HCT116 (cell line): ENCODE data around the gene TECTA. TPM values are rescaled to one million over a fixed set of nuclear protein-coding genes. Genes with fewer than 3 reads are reported as not detected.

Experiments used
- ATAC-seq: fragments of 200-7000 bp; cut with Tn5 transposase; 2 replicates; pipeline ENCODE4 v1.9.1; 2020; ENCODE audit warnings: mild to moderate bottlenecking, moderate library complexity
- BruUV-seq: library from RNA; stranded (reverse); fragments of 400-500 nt; replicated peaks from 2 replicates; lab custom pipeline; 2021; lab: Mats Ljungman, UMichigan
- CTCF ChIA-PET: fragments of 300-600 bp; sonication (Branson Sonifier 250); formaldehyde crosslinking; loops from one replicate; lab custom pipeline; 2021; ENCODE audit warnings: antibody characterized with exemption; lab: Charles Lee
- POLR2A ChIA-PET: fragments of 300-600, 350-600 bp; sonication (Branson Sonifier 250); formaldehyde crosslinking; loops from one replicate; lab custom pipeline; 2021; ENCODE audit warnings: antibody characterized with exemption; lab: Charles Lee
- RAD21 ChIA-PET, 2 experiments: fragments of 300-600 bp; sonication (Branson Sonifier 250); formaldehyde crosslinking; loops; one replicate each; lab custom pipeline; 2023; ENCODE audit warnings: low total read pairs in 2 of 2; ENCODE audit not compliant: uncharacterized antibody in 2 of 2, unreplicated experiment in 2 of 2, low non-redundant PET in 1 of 2; lab: Charles Lee
- DNase-seq: peaks from one replicate; pipeline ENCODE4 v3.0.0-alpha.2; 2010; ENCODE audit warnings: low read depth, low spot score
- H2AFZ ChIP-seq: fragments of 200-600 bp; shearing (Covaris generic), sonication (generic); 2 replicates; pipeline ENCODE4 v1.6.1; 2017; ENCODE audit warnings: low read depth, mixed run types, mixed read lengths, antibody characterized with exemption, low read length; ENCODE audit not compliant: poor library complexity, severe bottlenecking
- H3K27ac ChIP-seq: 2 replicates; pipeline ENCODE4 v1.5.1; 2012; ENCODE audit warnings: low read depth, low read length
- H3K27me3 ChIP-seq: fragments of 200-600 bp; sonication (generic); 2 replicates; pipeline ENCODE4 v1.6.1; 2016; ENCODE audit warnings: mixed run types, low read length, mixed read lengths; ENCODE audit not compliant: insufficient read depth
- H3K36me3 ChIP-seq, 2 experiments: fragments of 200-500 bp in 1 of 2; fragments of 200-600 bp in 1 of 2; sonication (Bioruptor generic) in 1 of 2; sonication (generic) in 1 of 2; 2 replicates each; pipeline versions ENCODE4 v1.5.1 to v1.6.1; 2014 to 2016; ENCODE audit warnings: low read length in 2 of 2, inconsistent platforms in 1 of 2, mixed read lengths in 1 of 2, mixed run types in 1 of 2; ENCODE audit not compliant: insufficient read depth in 2 of 2, control insufficient read depth in 1 of 2
- H3K4me1 ChIP-seq, 2 experiments: fragments of 200-600 bp in 1 of 2; sonication (generic) in 1 of 2; 2 replicates each; pipeline versions ENCODE4 v1.5.1 to v1.6.1; 2012 to 2017; ENCODE audit warnings: low read length in 2 of 2, inconsistent platforms in 1 of 2, mild to moderate bottlenecking in 1 of 2, mixed read lengths in 1 of 2, mixed run types in 1 of 2, moderate library complexity in 1 of 2; ENCODE audit not compliant: insufficient read depth in 2 of 2, control insufficient read depth in 1 of 2
- H3K4me2 ChIP-seq: fragments of 200-600 bp; sonication (generic); 2 replicates; pipeline ENCODE4 v1.6.1; 2017; ENCODE audit warnings: mixed run types, low read length, mixed read lengths
- H3K4me3 ChIP-seq, 2 experiments: fragments of 200-600 bp in 1 of 2; sonication (generic) in 1 of 2; replicated peaks in 1 of 2; 2 replicates each; pipeline ENCODE4 v1.5.1; 2011 to 2016; ENCODE audit warnings: low read length in 2 of 2, control low read depth in 1 of 2, low read depth in 1 of 2, mild to moderate bottlenecking in 1 of 2, mixed read lengths in 1 of 2, mixed run types in 1 of 2
- H3K79me2 ChIP-seq: fragments of 200-600 bp; sonication (generic); 2 replicates; pipeline ENCODE4 v1.6.1; 2017; ENCODE audit warnings: mild to moderate bottlenecking, mixed run types, low read length, moderate library complexity, mixed read lengths; ENCODE audit not compliant: insufficient read depth
- H3K9ac ChIP-seq: fragments of 200-600 bp; sonication (generic); 2 replicates; pipeline ENCODE4 v1.6.1; 2016; ENCODE audit warnings: low read length, mixed read lengths
- H3K9me2 ChIP-seq: fragments of 200-600 bp; sonication (generic), shearing (Covaris generic); 2 replicates; pipeline ENCODE4 v1.6.1; 2017; ENCODE audit warnings: mixed run types, mild to moderate bottlenecking, moderate library complexity; ENCODE audit not compliant: insufficient read depth
- H3K9me3 ChIP-seq, 2 experiments: fragments of 200-500 bp in 1 of 2; fragments of 200-600 bp in 1 of 2; sonication (Bioruptor generic) in 1 of 2; sonication (generic) in 1 of 2; 2 replicates each; pipeline ENCODE4 v1.6.1; 2014 to 2017; ENCODE audit warnings: low read length in 2 of 2, mixed read lengths in 2 of 2, inconsistent platforms in 1 of 2, low read depth in 1 of 2, mild to moderate bottlenecking in 1 of 2, mixed run types in 1 of 2, moderate library complexity in 1 of 2; ENCODE audit not compliant: control insufficient read depth in 1 of 2, insufficient read depth in 1 of 2
- H4K20me1 ChIP-seq: fragments of 200-600 bp; sonication (generic), shearing (Covaris generic); 2 replicates; pipeline ENCODE4 v1.6.1; 2017; ENCODE audit warnings: mixed run types, mild to moderate bottlenecking, moderate library complexity; ENCODE audit not compliant: insufficient read depth
- CBX3 ChIP-seq: IDR thresholded peaks from 2 replicates; pipeline ENCODE4 v1.6.1; 2012; ENCODE audit warnings: low read depth
- CEBPB ChIP-seq: IDR thresholded peaks from 2 replicates; pipeline ENCODE4 v1.6.1; 2012; ENCODE audit warnings: low read depth
- EGR1 ChIP-seq: IDR thresholded peaks from 2 replicates; pipeline ENCODE4 v1.6.1; 2012; ENCODE audit warnings: low read depth
- EZH2 ChIP-seq: fragments of 200-600 bp; sonication (generic); IDR thresholded peaks from 2 replicates; pipeline ENCODE4 v1.6.1; 2017; ENCODE audit warnings: antibody characterized with exemption, mixed run types
- EZH2phosphoT487 ChIP-seq: fragments of 200-600 bp; IDR thresholded peaks from 2 replicates; pipeline ENCODE4 v1.6.1; 2018; ENCODE audit warnings: antibody characterized with exemption, borderline replicate concordance
- FOSL1 ChIP-seq: IDR thresholded peaks from 2 replicates; pipeline ENCODE4 v1.6.1; 2012; ENCODE audit warnings: low read depth
- JUND ChIP-seq: IDR thresholded peaks from 2 replicates; pipeline ENCODE4 v1.6.1; 2012
- POLR2A ChIP-seq: IDR thresholded peaks from 2 replicates; pipeline ENCODE4 v1.7.0; 2011; ENCODE audit warnings: borderline replicate concordance; ENCODE audit not compliant: insufficient read depth, insufficient read length; ENCODE audit errors: extremely low read depth
- POLR2AphosphoS5 ChIP-seq: IDR thresholded peaks from 2 replicates; pipeline ENCODE4 v1.6.1; 2011; ENCODE audit warnings: mild to moderate bottlenecking, low read depth, low read length, moderate library complexity
- RAD21 ChIP-seq: IDR thresholded peaks from 2 replicates; pipeline ENCODE4 v1.6.1; 2012; ENCODE audit warnings: low read depth, mild to moderate bottlenecking
- SIN3A ChIP-seq: IDR thresholded peaks from 2 replicates; pipeline ENCODE4 v1.6.1; 2012; ENCODE audit warnings: low read depth
- YY1 ChIP-seq: IDR thresholded peaks from 2 replicates; pipeline ENCODE4 v1.6.1; 2011; ENCODE audit warnings: low read length, low read depth, moderate library complexity, mild to moderate bottlenecking; ENCODE audit not compliant: insufficient replicate concordance; ENCODE audit errors: extremely low read depth
- ZNF274 ChIP-seq: fragments of 200-500 bp; sonication (Bioruptor generic); IDR thresholded peaks from 2 replicates; pipeline ENCODE4 v1.6.1; 2014; ENCODE audit warnings: mild to moderate bottlenecking, low read depth, low read length, inconsistent platforms
- intact Hi-C: fragments of 100-400 bp; cut with micrococcal nuclease; formaldehyde crosslinking; loops from 2 replicates; pipeline ENCODE4 v1.10.0; 2022
- total RNA-seq: library from RNA; stranded (reverse); gene quantifications from one replicate; pipeline ENCODE4 v1.2.1, GENCODE V29; 2021; ENCODE audit not compliant: unreplicated experiment
- TF ChIP-seq, protein P1 (sequence below): IDR thresholded peaks from 2 replicates; pipeline ENCODE4 v1.6.1; 2011; ENCODE audit warnings: mild to moderate bottlenecking, low read length, moderate library complexity; ENCODE audit not compliant: insufficient replicate concordance; ENCODE audit errors: extremely low read depth
- TF ChIP-seq, protein P2 (sequence below), 3 experiments: fragments of 200-600 bp in 1 of 3; sonication (generic) in 1 of 3; IDR thresholded peaks in 2 of 3; conservative IDR thresholded peaks in 1 of 3; 2 replicates each; pipeline ENCODE4 v1.5.1; 2012 to 2017; ENCODE audit warnings: low read depth in 2 of 3, low read length in 2 of 3, antibody characterized with exemption in 1 of 3, borderline replicate concordance in 1 of 3, control low read depth in 1 of 3, mild to moderate bottlenecking in 1 of 3, mixed read lengths in 1 of 3, mixed run types in 1 of 3, moderate library complexity in 1 of 3; ENCODE audit not compliant: insufficient read depth in 1 of 3
- TF ChIP-seq, protein P3 (sequence below): IDR thresholded peaks from 2 replicates; pipeline ENCODE4 v1.6.1; 2012; ENCODE audit warnings: low read depth
- TF ChIP-seq, protein P4 (sequence below): IDR thresholded peaks from 2 replicates; pipeline ENCODE4 v1.6.1; 2012
- TF ChIP-seq, protein P5 (sequence below): IDR thresholded peaks from 2 replicates; pipeline ENCODE4 v1.6.1; 2012

Gene TECTA
- total RNA-seq, 1 experiment from 2014 or later = 0.81 TPM

DNA sequence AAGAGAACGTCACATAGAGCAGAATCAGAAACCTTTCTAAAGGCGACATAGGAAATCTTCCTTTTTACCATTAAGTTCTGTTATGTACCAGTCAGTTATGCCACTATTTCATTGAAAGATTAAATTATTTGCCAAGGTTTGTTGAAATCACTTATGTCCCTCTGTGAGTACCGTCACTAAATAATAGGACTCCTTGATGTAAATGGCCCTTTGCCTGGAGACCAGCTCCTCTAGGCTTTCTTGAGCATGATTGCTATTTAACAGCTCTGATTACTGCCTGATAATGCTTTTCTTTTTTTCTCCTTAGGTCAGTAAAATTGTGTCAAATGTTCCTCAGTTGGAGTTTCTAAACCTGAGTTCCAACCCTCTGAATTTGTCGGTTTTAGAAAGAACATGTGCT lies 47.8 kb upstream of the TECTA start:
- intact Hi-C loops = no loop called here
- CTCF ChIA-PET = no interaction called here
- Histone ChIP-seq H3K36me3 (peaks cover 0 to 12% of the 10 kb centered on the region in 2 experiments; a peak in 3 of 4 replicates), H4K20me1 (no peaks in the 10 kb centered on the region), H3K79me2 (no peaks in the 10 kb centered on the region), H3K4me2 (no peak overlapping the region), H3K4me3 (no peak overlapping the region), H3K27me3 (no peaks in the 10 kb centered on the region), H2AFZ (no peak overlapping the region), H3K27ac (no peak overlapping the region), H3K9ac (no peak overlapping the region), H3K4me1 (no peaks in the 10 kb centered on the region), H3K9me3 (no peaks in the 10 kb centered on the region), H3K9me2 (no peaks in the 10 kb centered on the region)
- no peak for ATAC-seq
- TF ChIP-seq YY1 (no peak), POLR2AphosphoS5 (no peak), JUND (no peak), POLR2A (no peak), FOSL1 (no peak), EGR1 (no peak), CEBPB (no peak), CBX3 (no peak), RAD21 (no peak), EZH2phosphoT487 (no peak), EZH2 (no peak), SIN3A (no peak), ZNF274 (no peak)
- TF ChIP-seq, protein P1, sequence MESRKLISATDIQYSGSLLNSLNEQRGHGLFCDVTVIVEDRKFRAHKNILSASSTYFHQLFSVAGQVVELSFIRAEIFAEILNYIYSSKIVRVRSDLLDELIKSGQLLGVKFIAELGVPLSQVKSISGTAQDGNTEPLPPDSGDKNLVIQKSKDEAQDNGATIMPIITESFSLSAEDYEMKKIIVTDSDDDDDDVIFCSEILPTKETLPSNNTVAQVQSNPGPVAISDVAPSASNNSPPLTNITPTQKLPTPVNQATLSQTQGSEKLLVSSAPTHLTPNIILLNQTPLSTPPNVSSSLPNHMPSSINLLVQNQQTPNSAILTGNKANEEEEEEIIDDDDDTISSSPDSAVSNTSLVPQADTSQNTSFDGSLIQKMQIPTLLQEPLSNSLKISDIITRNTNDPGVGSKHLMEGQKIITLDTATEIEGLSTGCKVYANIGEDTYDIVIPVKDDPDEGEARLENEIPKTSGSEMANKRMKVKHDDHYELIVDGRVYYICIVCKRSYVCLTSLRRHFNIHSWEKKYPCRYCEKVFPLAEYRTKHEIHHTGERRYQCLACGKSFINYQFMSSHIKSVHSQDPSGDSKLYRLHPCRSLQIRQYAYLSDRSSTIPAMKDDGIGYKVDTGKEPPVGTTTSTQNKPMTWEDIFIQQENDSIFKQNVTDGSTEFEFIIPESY = no peak
- TF ChIP-seq, protein P2, sequence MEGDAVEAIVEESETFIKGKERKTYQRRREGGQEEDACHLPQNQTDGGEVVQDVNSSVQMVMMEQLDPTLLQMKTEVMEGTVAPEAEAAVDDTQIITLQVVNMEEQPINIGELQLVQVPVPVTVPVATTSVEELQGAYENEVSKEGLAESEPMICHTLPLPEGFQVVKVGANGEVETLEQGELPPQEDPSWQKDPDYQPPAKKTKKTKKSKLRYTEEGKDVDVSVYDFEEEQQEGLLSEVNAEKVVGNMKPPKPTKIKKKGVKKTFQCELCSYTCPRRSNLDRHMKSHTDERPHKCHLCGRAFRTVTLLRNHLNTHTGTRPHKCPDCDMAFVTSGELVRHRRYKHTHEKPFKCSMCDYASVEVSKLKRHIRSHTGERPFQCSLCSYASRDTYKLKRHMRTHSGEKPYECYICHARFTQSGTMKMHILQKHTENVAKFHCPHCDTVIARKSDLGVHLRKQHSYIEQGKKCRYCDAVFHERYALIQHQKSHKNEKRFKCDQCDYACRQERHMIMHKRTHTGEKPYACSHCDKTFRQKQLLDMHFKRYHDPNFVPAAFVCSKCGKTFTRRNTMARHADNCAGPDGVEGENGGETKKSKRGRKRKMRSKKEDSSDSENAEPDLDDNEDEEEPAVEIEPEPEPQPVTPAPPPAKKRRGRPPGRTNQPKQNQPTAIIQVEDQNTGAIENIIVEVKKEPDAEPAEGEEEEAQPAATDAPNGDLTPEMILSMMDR (IDR thresholded peaks at IDR 0.05 in 2 of 3, conservative IDR thresholded peaks at IDR 0.05 in 1 of 3; ENCODE audit: borderline replicate concordance in 1 of 3, insufficient read depth in 1 of 3, low read depth in 2 of 3, low read length in 2 of 3) = no peak
- TF ChIP-seq, protein P3, sequence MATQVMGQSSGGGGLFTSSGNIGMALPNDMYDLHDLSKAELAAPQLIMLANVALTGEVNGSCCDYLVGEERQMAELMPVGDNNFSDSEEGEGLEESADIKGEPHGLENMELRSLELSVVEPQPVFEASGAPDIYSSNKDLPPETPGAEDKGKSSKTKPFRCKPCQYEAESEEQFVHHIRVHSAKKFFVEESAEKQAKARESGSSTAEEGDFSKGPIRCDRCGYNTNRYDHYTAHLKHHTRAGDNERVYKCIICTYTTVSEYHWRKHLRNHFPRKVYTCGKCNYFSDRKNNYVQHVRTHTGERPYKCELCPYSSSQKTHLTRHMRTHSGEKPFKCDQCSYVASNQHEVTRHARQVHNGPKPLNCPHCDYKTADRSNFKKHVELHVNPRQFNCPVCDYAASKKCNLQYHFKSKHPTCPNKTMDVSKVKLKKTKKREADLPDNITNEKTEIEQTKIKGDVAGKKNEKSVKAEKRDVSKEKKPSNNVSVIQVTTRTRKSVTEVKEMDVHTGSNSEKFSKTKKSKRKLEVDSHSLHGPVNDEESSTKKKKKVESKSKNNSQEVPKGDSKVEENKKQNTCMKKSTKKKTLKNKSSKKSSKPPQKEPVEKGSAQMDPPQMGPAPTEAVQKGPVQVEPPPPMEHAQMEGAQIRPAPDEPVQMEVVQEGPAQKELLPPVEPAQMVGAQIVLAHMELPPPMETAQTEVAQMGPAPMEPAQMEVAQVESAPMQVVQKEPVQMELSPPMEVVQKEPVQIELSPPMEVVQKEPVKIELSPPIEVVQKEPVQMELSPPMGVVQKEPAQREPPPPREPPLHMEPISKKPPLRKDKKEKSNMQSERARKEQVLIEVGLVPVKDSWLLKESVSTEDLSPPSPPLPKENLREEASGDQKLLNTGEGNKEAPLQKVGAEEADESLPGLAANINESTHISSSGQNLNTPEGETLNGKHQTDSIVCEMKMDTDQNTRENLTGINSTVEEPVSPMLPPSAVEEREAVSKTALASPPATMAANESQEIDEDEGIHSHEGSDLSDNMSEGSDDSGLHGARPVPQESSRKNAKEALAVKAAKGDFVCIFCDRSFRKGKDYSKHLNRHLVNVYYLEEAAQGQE = no peak
- TF ChIP-seq, protein P4, sequence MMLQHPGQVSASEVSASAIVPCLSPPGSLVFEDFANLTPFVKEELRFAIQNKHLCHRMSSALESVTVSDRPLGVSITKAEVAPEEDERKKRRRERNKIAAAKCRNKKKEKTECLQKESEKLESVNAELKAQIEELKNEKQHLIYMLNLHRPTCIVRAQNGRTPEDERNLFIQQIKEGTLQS = no peak
- TF ChIP-seq, protein P5, sequence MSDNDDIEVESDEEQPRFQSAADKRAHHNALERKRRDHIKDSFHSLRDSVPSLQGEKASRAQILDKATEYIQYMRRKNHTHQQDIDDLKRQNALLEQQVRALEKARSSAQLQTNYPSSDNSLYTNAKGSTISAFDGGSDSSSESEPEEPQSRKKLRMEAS = no peak
- BruUV-seq = no TSS peak
- no peak for DNase-seq
- RAD21 ChIA-PET = no interaction called here
- POLR2A ChIA-PET = no interaction called here
